GM12878 (cell line): ENCODE measurements around the gene PRKCB. TPM values are rescaled to one million over a fixed set of nuclear protein-coding genes. Genes with fewer than 3 reads are reported as not detected.

Experiments
- ATAC-seq: fragments of 200-7000 bp; cut with Tn5 transposase; 3 replicates; pipeline ENCODE4 v1.9.1; 2020; ENCODE audit warnings: mild to moderate bottlenecking, moderate library complexity
- BruUV-seq: library from RNA; stranded (reverse); fragments of 400-500 nt; replicated peaks from 2 replicates; lab custom pipeline; 2021; lab: Mats Ljungman, UMichigan
- CTCF ChIA-PET: fragments of 300-600 bp; sonication (Branson Sonifier 250); formaldehyde crosslinking; extraction: SDS; loops from one replicate; lab custom pipeline; 2021; ENCODE audit warnings: inconsistent platforms; lab: Yijun Ruan, JAX
- POLR2A ChIA-PET: fragments of 350-600 bp; formaldehyde crosslinking; extraction: SDS; loops from one replicate; lab custom pipeline; 2021; ENCODE audit warnings: inconsistent platforms; lab: Charles Lee
- RAD21 ChIA-PET: fragments of 300-600 bp; sonication (Branson Sonifier 250); formaldehyde crosslinking; loops from one replicate; lab custom pipeline; 2023; ENCODE audit warnings: antibody characterized with exemption; ENCODE audit not compliant: unreplicated experiment; lab: Charles Lee
- SMC1A ChIA-PET: fragments of 300-600 bp; sonication (Branson Sonifier 250); formaldehyde crosslinking; loops from one replicate; lab custom pipeline; 2023; ENCODE audit not compliant: unreplicated experiment, uncharacterized antibody; lab: Charles Lee
- DNase-seq: peaks from one replicate; pipeline ENCODE4 v3.0.0-alpha.2; 2011; ENCODE audit warnings: low read depth, low spot score
- FAIRE-seq: peaks from 3 replicates; lab custom pipeline; 2011; peaks lifted over from hg19 to GRCh38; lab: Jason Lieb, UNC
- H2AFZ ChIP-seq: 2 replicates; pipeline ENCODE4 v1.6.0; 2011; ENCODE audit warnings: low read depth, low read length, control low read depth; ENCODE audit not compliant: control insufficient read depth
- H3K27ac ChIP-seq: 2 replicates; pipeline ENCODE4 v1.5.1; 2011; ENCODE audit warnings: control low read depth; ENCODE audit not compliant: control insufficient read depth, insufficient read depth
- H3K27me3 ChIP-seq, 2 experiments: replicated peaks in 1 of 2; 2 replicates each; pipeline versions ENCODE4 v1.6.0 to v1.6.1; 2011; ENCODE audit warnings: low read length in 1 of 2; ENCODE audit not compliant: control insufficient read depth in 2 of 2, insufficient read depth in 2 of 2
- H3K36me3 ChIP-seq, 2 experiments: 2 replicates each; pipeline ENCODE4 v1.5.1; 2011; ENCODE audit warnings: low read length in 1 of 2; ENCODE audit not compliant: control insufficient read depth in 2 of 2, insufficient read depth in 2 of 2
- H3K4me1 ChIP-seq: 2 replicates; pipeline ENCODE4 v1.6.1; 2011; ENCODE audit warnings: mild to moderate bottlenecking, low read length, moderate library complexity, mixed read lengths; ENCODE audit not compliant: control insufficient read depth, insufficient read depth
- H3K4me2 ChIP-seq: 2 replicates; pipeline ENCODE4 v1.6.0; 2011; ENCODE audit warnings: control low read depth; ENCODE audit not compliant: control insufficient read depth, insufficient read depth
- H3K4me3 ChIP-seq: fragments of 200-600 bp; sonication (generic); 2 replicates; pipeline ENCODE4 v1.5.1; 2016
- H3K79me2 ChIP-seq: 2 replicates; pipeline ENCODE4 v1.6.0; 2011; ENCODE audit warnings: low read length; ENCODE audit not compliant: control insufficient read depth, insufficient read depth
- H3K9ac ChIP-seq: 2 replicates; pipeline ENCODE4 v1.8.0; 2011; ENCODE audit warnings: low read length, control low read depth, mixed read lengths; ENCODE audit not compliant: control insufficient read depth, insufficient read depth
- H3K9me3 ChIP-seq: replicated peaks from 3 replicates; pipeline ENCODE4 v1.5.1; 2011; ENCODE audit warnings: mild to moderate bottlenecking, low read length; ENCODE audit not compliant: control insufficient read depth, insufficient read depth
- H4K20me1 ChIP-seq: 2 replicates; pipeline ENCODE4 v1.6.0; 2011; ENCODE audit not compliant: control insufficient read depth, insufficient read depth
- EED ChIP-seq: sonication (generic); IDR thresholded peaks from 2 replicates; pipeline ENCODE4 v1.6.1; 2016; ENCODE audit warnings: antibody characterized with exemption, low read depth
- MTA3 ChIP-seq: IDR thresholded peaks from 2 replicates; pipeline ENCODE4 v1.6.1; 2012; ENCODE audit warnings: low read length, inconsistent platforms, borderline replicate concordance
- RFX5 ChIP-seq: IDR thresholded peaks from 2 replicates; pipeline ENCODE4 v1.6.1; 2011; ENCODE audit warnings: low read depth, low read length, improper control_type of control experiment
- SMAD5 ChIP-seq: IDR thresholded peaks from 2 replicates; pipeline ENCODE4 v1.6.1; 2016; ENCODE audit warnings: antibody characterized with exemption, low read depth
- WGBS: methylation state at CpG from one replicate; pipeline ENCODE4 v1.1.6; 2016; ENCODE audit warnings: low lambda C conversion rate; ENCODE audit not compliant: insufficient replicate concordance, insufficient coverage; ENCODE audit errors: missing lambda C conversion rate; 5-methylcytosine and 5-hydroxymethylcytosine counted together
- in situ Hi-C: fragments of 300-500 bp; cut with MboI; formaldehyde crosslinking; loops from 9 replicates; pipeline ENCODE4 v1.14.3; 2018; ENCODE audit warnings: mixed read lengths
- intact Hi-C: fragments of 100-400 bp; cut with micrococcal nuclease; formaldehyde crosslinking; loops from one replicate; pipeline ENCODE4 v1.14.2; 2022; ENCODE audit not compliant: unreplicated experiment
- polyA plus RNA-seq, 11 experiments: library from polyadenylated mRNA; depleted of rRNA in 4 of 11; unstranded in 6 of 11; stranded (reverse) in 5 of 11; fragments of >200 nt; fragmentation: Nextera tagmentation in 4 of 11; fragmentation: Illumina TruSeq in 1 of 11; extraction: Ambion mirVana in 4 of 11; extraction: Trizol in 1 of 11; gene quantifications; 1 replicate in 1 of 11; 2 replicates in 10 of 11; pipeline versions ENCODE4 v1.2.1 to v1.2.3, GENCODE V29; 2011 to 2016; ENCODE audit warnings: inconsistent platforms in 2 of 11, missing spikeins in 2 of 11, low read depth in 1 of 11
- total RNA-seq, 4 experiments: library from RNA; depleted of rRNA in 3 of 4; stranded (reverse); fragments of >200 nt in 3 of 4; fragmentation: Illumina TruSeq in 1 of 4; extraction: Trizol in 1 of 4; gene quantifications; 2 replicates each; pipeline versions ENCODE4 v1.2.1 to v1.2.3, GENCODE V29; 2013 to 2021

Gene PRKCB
- total and polyA plus RNA-seq, 10 of the 15 experiments (the other 5 are each of a cell fraction or from before 2014, with no cell fraction given), result 21.4 to 158 (median 97.3) TPM

DNA sequence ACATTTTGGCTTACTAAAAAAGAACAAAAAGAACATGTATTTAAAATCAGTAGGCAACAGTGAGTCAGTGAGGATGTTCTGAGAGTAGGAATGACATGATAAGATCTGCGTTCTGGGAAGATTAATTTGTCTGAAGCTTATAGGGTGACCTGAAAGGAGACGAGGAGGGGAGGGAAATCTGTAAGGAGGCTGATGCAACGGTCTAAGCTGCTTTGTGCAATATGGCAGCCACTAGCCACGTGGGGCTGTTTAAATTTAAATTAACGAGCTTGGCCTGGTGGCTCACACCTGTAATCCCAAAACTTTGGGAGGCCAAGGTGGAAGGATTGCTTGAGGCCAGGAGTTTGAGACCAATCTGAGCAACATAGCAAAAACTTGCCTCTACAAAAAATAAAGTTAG, 238.8 kb downstream of the PRKCB start:
- Histone ChIP-seq H3K27me3 (no peaks in the 10 kb centered on the region), H3K4me2 (no peak overlapping the region), H3K4me1 (peaks cover 21% of the 10 kb centered on the region), H3K27ac (no peak overlapping the region), H4K20me1 (peaks cover 3% of the 10 kb centered on the region; the same call in 1 of the 2 replicates), H3K9ac (no peak overlapping the region), H3K9me3 (no peaks in the 10 kb centered on the region), H3K79me2 (no peaks in the 10 kb centered on the region; the same call in 1 of the 2 replicates), H3K36me3 (peaks cover 6 to 9% of the 10 kb centered on the region in 2 experiments; a peak in 3 of 4 replicates), H2AFZ (no peak overlapping the region), H3K4me3 (no peak overlapping the region)
- BruUV-seq, result no TSS peak
- intact Hi-C loops (loop anchor here (10.0 kb wide), 1 partner anchor 430 kb away; no protein-coding TSS in a partner anchor), in situ Hi-C loops (no loop called here)
- WGBS, result 99% methylated on average over 5 of the region's 5 CpGs
- RAD21 ChIA-PET, result no interaction called here
- DNase-seq (no peak), FAIRE-seq (no peak), ATAC-seq (no peak)
- CTCF ChIA-PET, result interaction anchor here (0.7 to 1.4 kb wide), 3 partner anchors 33 to 430 kb away, joined by 3 to 4 read pairs (median 3); no protein-coding TSS in a partner anchor
- no peak for TF ChIP-seq MTA3
- TF ChIP-seq RFX5, result no peak
- no peak for TF ChIP-seq SMAD5
- POLR2A ChIA-PET, result interaction anchor here (0.7 kb wide), 1 partner anchor 27 kb away, joined by 3 read pairs; no protein-coding TSS in a partner anchor
- SMC1A ChIA-PET, result no interaction called here

DNA sequence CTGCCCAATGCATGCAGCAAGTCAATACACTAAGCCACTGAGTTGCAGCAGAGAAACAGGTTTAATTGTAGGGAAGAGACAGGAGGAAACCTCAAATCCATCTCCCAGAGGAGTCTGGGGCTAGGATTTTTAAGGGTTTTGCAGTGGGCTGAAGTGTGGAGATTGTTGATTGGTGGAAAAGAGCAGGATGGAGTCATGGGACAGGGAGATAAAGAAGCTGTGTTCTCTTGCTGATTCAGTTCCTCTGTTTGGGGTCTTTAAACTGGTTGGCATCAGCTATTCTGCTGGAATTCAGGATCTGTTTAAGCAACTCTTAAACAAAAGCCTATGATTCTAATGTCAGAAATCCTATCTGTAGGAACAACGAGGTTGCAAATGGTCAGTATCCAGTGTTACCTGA, 239.5 kb downstream of the PRKCB start:
- Histone ChIP-seq H3K4me3 (no peak overlapping the region), H3K27me3 (no peaks in the 10 kb centered on the region), H3K4me1 (peaks cover 21% of the 10 kb centered on the region), H3K27ac (no peak overlapping the region), H3K36me3 (peaks cover 6 to 9% of the 10 kb centered on the region in 2 experiments; a peak in 3 of 4 replicates), H3K79me2 (no peaks in the 10 kb centered on the region; the same call in 1 of the 2 replicates), H3K9me3 (no peaks in the 10 kb centered on the region), H3K9ac (no peak overlapping the region), H2AFZ (no peak overlapping the region), H4K20me1 (peaks cover 3% of the 10 kb centered on the region; the same call in 1 of the 2 replicates), H3K4me2 (no peak overlapping the region)
- WGBS, result 94% methylated on average over 1 of the region's 1 CpG
- RAD21 ChIA-PET, result no interaction called here
- no peak for TF ChIP-seq EED
- POLR2A ChIA-PET, result no interaction called here
- SMC1A ChIA-PET, result no interaction called here
- no peak for DNase-seq
- intact Hi-C loops (loop anchor here (10.0 kb wide), 1 partner anchor 429 kb away; no protein-coding TSS in a partner anchor), in situ Hi-C loops (no loop called here)
- BruUV-seq, result no TSS peak
- no peak for ATAC-seq
- FAIRE-seq, result no peak
- CTCF ChIA-PET, result interaction anchor here (1.3 kb wide), 1 partner anchor 34 kb away, joined by 3 read pairs; no protein-coding TSS in a partner anchor
